GM10847 (cell line): ENCODE results near the gene PRSS27.

ENCODE experiments used
- POLR2A ChIP-seq: IDR thresholded peaks from 2 replicates; pipeline ENCODE4 v1.6.1; 2011; ENCODE audit not compliant: insufficient read length; ENCODE audit errors: extremely low read depth

PRSS27 gene

GRCh38 chr16:2742323-2743006, 22.4 kb upstream of the PRSS27 start:
- no peak for TF ChIP-seq POLR2A

GRCh38 chr16:2741168-2741567, 21.1 kb upstream of the PRSS27 start:
- TF ChIP-seq POLR2A: no peak

- no peak for TF ChIP-seq POLR2A
These were observed 20.5 kb upstream of the PRSS27 start for GRCh38 chr16:2740476-2740875.

- TF ChIP-seq POLR2A: no peak
These were observed 19.8 kb upstream of the PRSS27 start for GRCh38 chr16:2739625-2740430.

GRCh38 chr16:2738615-2739014, 18.6 kb upstream of the PRSS27 start:
- TF ChIP-seq POLR2A: no peak

GRCh38 chr16:2737895-2738418, 17.9 kb upstream of the PRSS27 start:
- TF ChIP-seq POLR2A: no peak

GRCh38 chr16:2737238-2737605, 17.2 kb upstream of the PRSS27 start:
- no peak for TF ChIP-seq POLR2A

GRCh38 chr16:2736476-2737237, 16.6 kb upstream of the PRSS27 start:
- no peak for TF ChIP-seq POLR2A

GRCh38 chr16:2734844-2735515, 15.0 kb upstream of the PRSS27 start:
- TF ChIP-seq POLR2A: no peak

- no peak for TF ChIP-seq POLR2A
These were observed 8.0 kb upstream of the PRSS27 start for GRCh38 chr16:2728034-2728433.

- no peak for TF ChIP-seq POLR2A
These were observed 6.9 kb upstream of the PRSS27 start for GRCh38 chr16:2726923-2727322.

GRCh38 chr16:2724816-2725348, 4.9 kb upstream of the PRSS27 start:
- TF ChIP-seq POLR2A: no peak

- no peak for TF ChIP-seq POLR2A
These were observed 4.2 kb upstream of the PRSS27 start for GRCh38 chr16:2724088-2724676.
